Stimulated activated CD8-positive, alpha-beta memory T cell treated with anti-CD3 and anti-CD28 coated beads, Interleukin-15, amount 100 ng/mL, for 48 hours (primary cell): ENCODE data around the gene PCCA.
"Not testable (repeated sequence)": the region's sequence is repeated elsewhere in the genome, so short reads cannot be mapped to it uniquely, and the experiment has no call there.

ENCODE experiments used
- DNase-seq, 2 donors: peaks; one replicate each; pipeline ENCODE4 v3.0.0-alpha.2; 2020; ENCODE audit warnings: low read depth in 2 of 2

Gene PCCA

DNA sequence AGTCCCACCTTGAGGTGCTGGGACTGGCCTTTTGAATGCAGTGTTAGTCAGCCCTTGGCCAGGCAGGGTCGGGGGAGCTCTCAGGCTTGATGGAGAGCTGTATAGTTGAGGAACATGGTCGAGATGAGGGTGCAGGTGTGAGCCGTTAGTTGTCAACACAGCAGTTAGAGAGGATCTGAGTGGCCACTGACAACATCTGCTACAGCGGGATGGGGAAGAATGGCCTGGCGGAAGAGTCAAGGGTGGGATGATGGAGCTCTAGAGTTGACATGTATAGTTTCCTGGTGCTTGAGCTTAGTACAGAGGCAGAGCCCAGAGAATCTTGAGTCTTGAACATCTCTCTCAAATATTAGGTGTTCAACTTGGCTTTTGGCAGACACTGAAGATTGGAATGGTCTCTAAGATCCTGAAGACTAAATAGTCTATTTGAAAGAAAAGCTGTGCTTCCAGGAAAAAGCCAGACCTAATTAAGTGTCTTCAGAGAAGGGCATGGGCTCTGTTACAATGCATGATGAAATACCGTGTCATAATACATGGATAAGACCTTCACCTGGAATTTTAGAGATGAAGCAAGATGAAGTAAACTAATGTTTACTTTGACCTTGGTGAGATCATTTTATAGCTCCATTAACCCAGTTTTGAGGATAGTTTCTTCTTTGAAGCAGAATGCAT, 9.7 kb downstream of the PCCA start:
- DNase-seq = no peak

GRCh38 chr13:100099117-100099445, 10.2 kb downstream of the PCCA start:
- not testable (repeated sequence) for DNase-seq

GRCh38 chr13:100100115-100100879, 11.4 kb downstream of the PCCA start:
- DNase-seq = no peak

DNA sequence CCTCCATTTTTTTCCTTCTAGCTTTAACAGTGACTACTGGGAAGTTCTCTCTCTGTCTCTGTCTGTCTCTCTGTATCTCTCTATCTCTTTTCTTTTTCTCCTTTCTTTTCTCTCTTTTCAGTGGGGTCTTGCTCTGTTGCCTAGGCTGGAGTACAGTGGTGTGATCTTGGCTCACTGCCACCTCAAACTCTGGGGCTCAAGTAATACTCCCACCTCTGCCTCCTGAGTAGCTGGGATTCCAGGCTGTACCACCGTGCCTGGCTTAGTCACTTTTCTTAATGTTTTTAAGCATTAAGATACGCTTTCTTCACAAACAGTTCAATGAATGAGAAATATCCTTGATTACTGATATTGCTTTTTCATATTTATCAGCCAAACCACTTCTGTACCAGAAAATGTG, 13.1 kb downstream of the PCCA start:
- no peak for DNase-seq

GRCh38 chr13:100106005-100106404, 17.1 kb downstream of the PCCA start:
- DNase-seq = no peak

- no peak for DNase-seq
Observed at GRCh38 chr13:100106705-100107104, 17.8 kb downstream of the PCCA start.

- DNase-seq = no peak
Observed at GRCh38 chr13:100108913-100109507, 20.1 kb downstream of the PCCA start.

GRCh38 chr13:100110269-100110668, 21.4 kb downstream of the PCCA start:
- no peak for DNase-seq

GRCh38 chr13:100112186-100112838, 23.4 kb downstream of the PCCA start:
- no peak for DNase-seq

- DNase-seq = no peak
Observed at GRCh38 chr13:100115693-100116254, 26.9 kb downstream of the PCCA start.

GRCh38 chr13:100124265-100124664, 35.4 kb downstream of the PCCA start:
- DNase-seq = no peak

- DNase-seq = no peak
Observed at GRCh38 chr13:100125946-100126345, 37.1 kb downstream of the PCCA start.

DNA sequence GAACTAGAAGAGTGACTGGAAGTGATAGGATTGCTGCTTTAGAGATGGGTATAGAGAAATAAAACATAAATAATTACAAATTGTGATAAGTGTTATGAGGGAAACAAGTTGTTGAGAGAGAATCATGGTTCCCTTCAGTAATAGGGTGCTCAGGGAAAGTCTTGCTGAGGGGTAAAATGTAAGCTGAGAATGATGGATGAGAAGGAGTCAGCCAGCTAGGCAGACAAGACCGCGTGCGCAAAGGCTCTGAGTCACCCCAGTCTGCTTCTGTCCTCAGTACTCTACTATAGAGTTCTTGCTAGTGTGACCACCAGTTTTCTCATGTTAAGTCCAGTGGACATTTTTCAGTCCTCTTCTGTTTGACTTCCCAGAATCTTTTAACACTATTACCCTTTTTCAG, 39.5 kb downstream of the PCCA start:
- DNase-seq = no peak

- no peak for DNase-seq
Observed at GRCh38 chr13:100128838-100129237, 39.9 kb downstream of the PCCA start.

DNA sequence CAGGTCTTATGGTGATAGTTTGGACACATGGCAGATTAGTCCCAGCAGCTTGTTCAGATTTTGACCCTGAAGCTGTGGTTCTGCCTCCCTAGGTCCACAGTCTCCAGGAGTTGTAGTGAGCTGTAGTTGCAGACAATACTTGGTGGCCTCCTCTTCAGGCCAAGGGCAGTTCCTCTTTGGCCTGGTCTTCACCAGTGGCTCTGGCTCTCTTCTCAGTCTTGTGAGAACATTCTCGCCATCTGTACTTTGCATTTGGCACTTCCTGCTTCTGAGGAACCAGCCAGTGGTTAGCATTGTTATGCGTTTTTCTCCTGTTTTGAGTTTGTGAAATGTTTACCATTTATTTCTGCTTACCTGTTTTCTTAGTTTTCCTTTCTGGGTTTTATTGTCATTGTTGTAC, 40.7 kb downstream of the PCCA start:
- DNase-seq = no peak

DNA sequence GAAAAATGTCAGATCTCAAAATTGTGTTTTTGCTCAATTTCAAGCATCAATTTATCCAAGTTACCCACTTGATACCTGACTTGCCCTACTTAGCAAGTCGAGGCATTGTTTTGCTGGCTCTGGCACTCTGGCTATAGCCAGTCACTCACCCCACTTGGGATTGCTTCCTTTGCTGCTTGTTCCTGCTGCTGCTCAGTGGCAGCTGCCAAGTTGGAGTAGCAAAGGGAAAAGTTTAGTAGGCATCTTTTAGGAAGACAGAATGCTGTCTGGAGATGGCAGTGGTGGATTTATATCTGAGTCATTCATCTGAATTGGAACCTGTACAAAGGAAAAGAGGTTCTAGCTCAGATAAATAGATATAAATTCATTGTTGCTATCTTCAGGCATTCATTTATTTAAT, 41.2 kb downstream of the PCCA start:
- no peak for DNase-seq

- DNase-seq = no peak
Observed at GRCh38 chr13:100130930-100131511, 42.1 kb downstream of the PCCA start.

- DNase-seq = peak; percentile 22 to 35
Observed at GRCh38 chr13:100131863-100132574, 43.1 kb downstream of the PCCA start.

- DNase-seq = no peak
Observed at GRCh38 chr13:100138859-100139491, 50.1 kb downstream of the PCCA start.

GRCh38 chr13:100139817-100140216, 50.9 kb downstream of the PCCA start:
- DNase-seq = no peak

DNA sequence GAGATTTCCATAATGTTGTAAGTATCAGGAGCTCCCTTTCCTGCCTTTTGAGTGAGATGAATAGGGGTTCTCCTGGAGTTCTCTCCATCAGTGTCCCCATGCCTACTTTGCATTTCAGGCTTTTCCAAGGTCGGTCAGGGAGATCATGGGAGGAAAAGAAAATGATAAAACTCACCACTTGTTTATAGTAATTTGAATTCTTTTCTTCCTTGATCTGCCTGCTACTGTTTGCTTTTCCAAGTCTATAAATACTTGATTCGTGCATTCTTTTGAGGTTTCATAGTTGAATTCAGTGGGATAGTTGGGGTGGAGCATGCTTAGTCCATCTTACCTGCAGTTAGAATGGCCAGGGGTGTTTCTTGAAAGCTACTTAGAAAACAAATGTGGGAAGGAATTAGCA, 51.5 kb downstream of the PCCA start:
- no peak for DNase-seq
